Measurements from ENCODE around the gene ANKRD50. TPM values are rescaled to one million over a fixed set of nuclear protein-coding genes. Genes with fewer than 3 reads are reported as not detected.
A peak's percentile ranks its signal among the peaks of the same experiment; 100 is the strongest.

ANKRD50 gene
- total and polyA plus RNA-seq, 9 of the 15 experiments (the other 6 are each of a cell fraction or from before 2014, with no cell fraction given) = 2.0 to 8.0 (median 6.2) TPM

DNA sequence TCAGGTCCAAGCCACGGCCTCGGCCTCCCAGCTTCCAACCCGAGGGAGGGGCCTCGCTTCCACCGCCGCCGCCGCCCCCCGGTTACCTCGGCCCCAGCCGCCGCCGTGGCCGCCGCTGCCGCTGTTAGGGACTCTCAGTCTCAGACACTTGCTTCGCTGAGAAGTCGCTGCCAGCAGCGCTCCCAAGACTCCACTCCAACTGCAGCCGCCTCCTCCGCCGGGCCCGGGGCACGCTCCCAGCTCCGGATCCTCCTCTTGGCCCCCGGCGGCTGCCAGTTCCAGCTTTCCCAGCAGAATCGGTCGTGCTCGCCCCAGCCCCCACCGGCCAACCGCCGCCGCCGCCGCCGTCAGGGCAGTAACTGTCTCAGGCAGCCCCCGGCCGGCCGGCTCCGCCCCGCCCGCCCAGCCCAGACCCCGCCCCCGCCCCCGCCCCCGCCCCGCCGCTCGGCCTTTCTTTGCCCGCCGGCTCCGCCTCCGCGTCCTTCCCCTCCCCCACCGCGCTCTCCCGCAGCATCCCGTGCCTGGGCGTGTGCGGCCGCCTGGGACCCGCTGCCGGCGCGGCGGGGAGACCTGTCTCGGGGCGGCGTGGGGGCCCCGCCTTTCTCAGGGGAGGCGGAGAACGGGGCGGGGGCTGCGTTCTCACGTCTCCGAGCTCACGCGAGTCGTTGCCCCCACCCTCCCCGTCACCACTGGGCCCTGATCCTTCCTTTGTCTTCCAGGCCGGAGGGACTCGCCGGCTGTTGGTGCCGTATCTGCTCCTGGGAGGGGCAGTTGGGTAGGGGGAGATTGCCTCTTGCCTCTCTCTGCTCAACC lies at the start of gene ANKRD50 (continued):
- TF ChIP-seq ZNF764 (CRISPR knock-in tag; IDR thresholded peaks at IDR 0.05; ENCODE audit: low read depth) = no peak
- TF ChIP-seq ZNF668 (CRISPR knock-in tag; IDR thresholded peaks at IDR 0.05) = no peak
- no peak for TF ChIP-seq NFE2 (IDR thresholded peaks at IDR 0.05; ENCODE audit: low read depth)
- no peak for TF ChIP-seq NKRF (IDR thresholded peaks at IDR 0.05; ENCODE audit: borderline replicate concordance)
- TF ChIP-seq CEBPZ (IDR thresholded peaks at IDR 0.05; ENCODE audit: borderline replicate concordance, low read depth, low read length) = no peak
- no peak; the same call in 1 of the 2 replicates for TF ChIP-seq CBX1 (IDR thresholded peaks at IDR 0.05; ENCODE audit: low read depth)
- TF ChIP-seq, protein P1, sequence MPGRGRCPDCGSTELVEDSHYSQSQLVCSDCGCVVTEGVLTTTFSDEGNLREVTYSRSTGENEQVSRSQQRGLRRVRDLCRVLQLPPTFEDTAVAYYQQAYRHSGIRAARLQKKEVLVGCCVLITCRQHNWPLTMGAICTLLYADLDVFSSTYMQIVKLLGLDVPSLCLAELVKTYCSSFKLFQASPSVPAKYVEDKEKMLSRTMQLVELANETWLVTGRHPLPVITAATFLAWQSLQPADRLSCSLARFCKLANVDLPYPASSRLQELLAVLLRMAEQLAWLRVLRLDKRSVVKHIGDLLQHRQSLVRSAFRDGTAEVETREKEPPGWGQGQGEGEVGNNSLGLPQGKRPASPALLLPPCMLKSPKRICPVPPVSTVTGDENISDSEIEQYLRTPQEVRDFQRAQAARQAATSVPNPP (IDR thresholded peaks at IDR 0.05; ENCODE audit: borderline replicate concordance, insufficient read depth, insufficient read length) = no peak
- no peak for TF ChIP-seq ATF3 (IDR thresholded peaks at IDR 0.05)
- no peak for TF ChIP-seq ATF3 (CRISPR knock-in tag; conservative IDR thresholded peaks at IDR 0.05)
- TF ChIP-seq, protein P2, sequence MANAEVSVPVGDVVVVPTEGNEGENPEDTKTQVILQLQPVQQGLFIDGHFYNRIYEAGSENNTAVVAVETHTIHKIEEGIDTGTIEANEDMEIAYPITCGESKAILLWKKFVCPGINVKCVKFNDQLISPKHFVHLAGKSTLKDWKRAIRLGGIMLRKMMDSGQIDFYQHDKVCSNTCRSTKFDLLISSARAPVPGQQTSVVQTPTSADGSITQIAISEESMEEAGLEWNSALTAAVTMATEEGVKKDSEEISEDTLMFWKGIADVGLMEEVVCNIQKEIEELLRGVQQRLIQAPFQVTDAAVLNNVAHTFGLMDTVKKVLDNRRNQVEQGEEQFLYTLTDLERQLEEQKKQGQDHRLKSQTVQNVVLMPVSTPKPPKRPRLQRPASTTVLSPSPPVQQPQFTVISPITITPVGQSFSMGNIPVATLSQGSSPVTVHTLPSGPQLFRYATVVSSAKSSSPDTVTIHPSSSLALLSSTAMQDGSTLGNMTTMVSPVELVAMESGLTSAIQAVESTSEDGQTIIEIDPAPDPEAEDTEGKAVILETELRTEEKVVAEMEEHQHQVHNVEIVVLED (CRISPR knock-in tag; IDR thresholded peaks at IDR 0.05) = peak; percentile 55
- no peak; the same call in 1 of the 2 replicates for TF ChIP-seq ZNF12 (CRISPR knock-in tag; IDR thresholded peaks at IDR 0.05)
- TF ChIP-seq NRF1 (conservative IDR thresholded peaks at IDR 0.05 in 1 of 2, IDR thresholded peaks at IDR 0.05 in 1 of 2) = peak; percentile 35 to 49; a peak in 2 of 4 replicates
- no peak for TF ChIP-seq SMARCC2 (IDR thresholded peaks at IDR 0.05; ENCODE audit: low read depth)
- TF ChIP-seq ZNF282 (CRISPR knock-in tag; IDR thresholded peaks at IDR 0.05) = no peak
- no peak for TF ChIP-seq RNF219 (CRISPR knock-in tag; IDR thresholded peaks at IDR 0.05)
